ENCODE data around the gene WNT3. TPM values are rescaled to one million over a fixed set of nuclear protein-coding genes. Genes with fewer than 3 reads are reported as not detected.
A peak's percentile ranks its signal among the peaks of the same experiment; 100 is the strongest.

The WNT3 gene
- total RNA-seq, 1 donor from 2014 or later: 3.3 TPM

DNA sequence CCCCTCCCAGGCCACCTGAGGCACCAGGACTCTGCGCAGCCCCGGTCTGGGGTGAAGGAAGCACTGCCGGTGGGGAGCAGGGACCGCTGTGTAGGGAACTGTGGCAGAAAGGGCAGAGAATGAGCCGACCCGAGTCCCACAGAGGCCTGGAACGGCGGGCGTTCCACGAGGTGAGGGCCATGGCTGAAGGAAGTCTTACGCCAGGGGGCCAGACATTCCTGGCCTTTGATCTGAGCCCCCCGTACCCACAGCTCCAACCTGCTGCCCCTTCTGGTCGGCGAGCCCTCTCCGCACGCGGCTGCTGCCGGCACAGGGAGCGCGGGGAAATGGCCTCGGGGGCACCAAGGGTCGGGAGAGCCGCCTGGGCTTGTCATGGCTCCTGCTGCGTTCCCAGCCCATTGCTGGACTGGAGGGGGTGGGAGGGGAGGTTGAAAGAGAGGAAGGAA is 1.4 kb upstream of the WNT3 start:
- H3K36me3 ChIP-seq: no peaks in the 10 kb centered on the region
- DNase-seq (no peak), ATAC-seq (no peak)
- H3K9me3 ChIP-seq: no peaks in the 10 kb centered on the region
- peaks cover 21% of the 10 kb centered on the region for H3K4me1 ChIP-seq
- TF ChIP-seq, protein P1, sequence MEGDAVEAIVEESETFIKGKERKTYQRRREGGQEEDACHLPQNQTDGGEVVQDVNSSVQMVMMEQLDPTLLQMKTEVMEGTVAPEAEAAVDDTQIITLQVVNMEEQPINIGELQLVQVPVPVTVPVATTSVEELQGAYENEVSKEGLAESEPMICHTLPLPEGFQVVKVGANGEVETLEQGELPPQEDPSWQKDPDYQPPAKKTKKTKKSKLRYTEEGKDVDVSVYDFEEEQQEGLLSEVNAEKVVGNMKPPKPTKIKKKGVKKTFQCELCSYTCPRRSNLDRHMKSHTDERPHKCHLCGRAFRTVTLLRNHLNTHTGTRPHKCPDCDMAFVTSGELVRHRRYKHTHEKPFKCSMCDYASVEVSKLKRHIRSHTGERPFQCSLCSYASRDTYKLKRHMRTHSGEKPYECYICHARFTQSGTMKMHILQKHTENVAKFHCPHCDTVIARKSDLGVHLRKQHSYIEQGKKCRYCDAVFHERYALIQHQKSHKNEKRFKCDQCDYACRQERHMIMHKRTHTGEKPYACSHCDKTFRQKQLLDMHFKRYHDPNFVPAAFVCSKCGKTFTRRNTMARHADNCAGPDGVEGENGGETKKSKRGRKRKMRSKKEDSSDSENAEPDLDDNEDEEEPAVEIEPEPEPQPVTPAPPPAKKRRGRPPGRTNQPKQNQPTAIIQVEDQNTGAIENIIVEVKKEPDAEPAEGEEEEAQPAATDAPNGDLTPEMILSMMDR (IDR thresholded peaks at IDR 0.05): no peak
- no peak overlapping the region for H3K4me3 ChIP-seq
- H3K27ac ChIP-seq: no peak overlapping the region
- peaks cover 83% of the 10 kb centered on the region for H3K27me3 ChIP-seq
- intact Hi-C loops (cut with DNase I): no loop called here

DNA sequence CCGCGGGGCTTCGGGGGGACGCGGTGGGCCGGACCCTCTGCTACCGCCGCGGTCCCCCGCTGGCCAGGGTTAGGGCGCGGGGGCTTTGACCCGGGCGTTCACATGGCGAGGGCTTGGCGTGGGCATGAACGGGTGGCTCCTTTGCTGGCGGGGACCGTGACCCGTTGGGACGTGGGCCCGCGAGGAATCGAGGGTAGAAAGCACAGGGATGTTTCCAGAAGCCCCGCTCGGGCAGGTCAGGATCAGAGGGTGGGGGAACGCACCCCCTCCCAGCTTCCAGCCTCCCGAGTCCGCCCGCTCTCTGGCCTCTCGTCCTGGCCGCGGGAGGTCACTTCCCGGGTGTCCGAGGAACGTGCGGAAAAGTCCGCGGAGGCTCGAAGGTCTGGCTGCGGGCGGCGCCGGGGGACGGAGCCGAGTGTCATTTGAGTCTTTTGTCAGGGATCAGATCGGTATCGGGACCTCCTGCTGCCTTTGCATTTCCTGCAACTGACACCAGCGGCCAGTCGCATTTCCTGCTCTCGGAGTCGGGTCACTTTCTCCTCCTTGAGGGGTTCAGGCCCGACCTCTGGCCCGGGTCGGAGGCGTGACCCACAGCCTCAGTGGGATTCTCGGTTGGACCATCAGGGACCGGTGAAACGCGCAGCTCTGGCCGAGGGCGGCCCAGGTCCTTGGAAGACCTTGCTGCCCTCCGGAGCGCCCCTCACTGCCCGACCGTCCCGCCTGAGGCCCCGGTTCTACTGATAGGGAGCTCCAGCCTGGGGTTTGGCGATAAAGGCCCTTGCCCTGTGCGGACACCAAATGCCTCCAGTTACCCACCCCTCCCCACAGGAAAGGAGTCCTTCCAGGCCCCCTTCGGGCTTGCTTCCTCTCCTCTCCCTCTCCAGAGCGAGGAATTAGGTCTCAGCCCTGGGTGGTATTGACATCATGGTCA is 702 bp upstream of the WNT3 start:
- H3K27ac ChIP-seq: no peak overlapping the region
- intact Hi-C loops (cut with DNase I): no loop called here
- ATAC-seq (no peak), DNase-seq (peak; percentile 65)
- TF ChIP-seq, protein P1 (IDR thresholded peaks at IDR 0.05): no peak
- peaks cover 83% of the 10 kb centered on the region for H3K27me3 ChIP-seq
- no peaks in the 10 kb centered on the region for H3K9me3 ChIP-seq
- peak overlapping the region; percentile 34 for H3K4me3 ChIP-seq
- H3K4me1 ChIP-seq: peaks cover 21% of the 10 kb centered on the region
- no peaks in the 10 kb centered on the region for H3K36me3 ChIP-seq

DNA sequence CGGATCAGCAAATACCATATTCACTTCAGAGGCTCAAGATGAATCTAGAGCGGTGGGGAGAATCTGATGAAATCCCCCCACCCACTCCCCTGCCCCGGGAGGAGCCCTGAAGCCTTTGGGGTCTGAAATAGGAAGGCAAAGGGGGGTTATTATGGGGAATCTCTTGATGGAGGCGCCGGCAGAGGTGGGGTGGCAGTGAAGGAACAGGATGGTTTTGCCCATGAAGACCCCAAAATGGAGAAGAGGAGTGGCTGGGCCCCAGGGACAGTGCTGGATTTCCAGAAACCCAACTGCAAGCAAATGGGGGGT is 637 bp downstream of the WNT3 start:
- H3K27ac ChIP-seq: no peak overlapping the region
- ATAC-seq: no peak
- H3K27me3 ChIP-seq: peaks cover 73% of the 10 kb centered on the region

DNA sequence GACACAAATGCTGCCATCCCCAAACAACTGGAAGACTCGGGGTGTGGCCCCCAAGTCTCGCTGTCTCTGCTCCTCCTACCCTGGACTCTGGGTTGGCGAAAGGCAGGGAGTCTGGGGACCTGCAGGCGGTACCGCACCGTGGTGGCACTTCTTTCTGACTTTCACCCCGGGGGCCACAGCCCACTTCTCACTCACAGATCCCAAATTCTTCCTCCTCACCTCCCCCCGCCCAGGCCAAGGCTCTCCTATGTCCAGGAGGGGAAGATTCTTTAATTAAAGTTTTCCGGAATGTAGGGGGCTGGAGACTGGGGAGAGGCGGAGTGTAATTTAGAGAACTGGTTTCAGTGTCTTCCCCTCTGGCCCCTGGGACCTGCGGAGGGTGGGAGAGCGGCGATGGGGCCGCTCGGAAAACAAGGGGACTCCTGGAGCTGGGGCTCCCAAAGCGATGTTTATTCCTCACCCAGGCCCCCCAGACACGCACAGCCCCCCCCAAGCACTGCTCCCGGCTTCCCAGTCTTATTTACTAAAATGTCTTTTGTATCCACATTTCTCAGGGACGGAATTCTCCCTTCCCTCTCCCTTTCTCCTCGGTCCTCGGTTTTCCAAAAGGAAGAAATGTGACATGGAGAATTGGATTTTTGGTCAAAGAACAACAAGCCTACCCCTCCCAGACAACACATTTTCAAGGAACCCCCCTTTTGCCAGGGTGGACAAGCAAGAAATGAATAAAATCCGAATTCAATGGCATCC is 1.2 kb downstream of the WNT3 start:
- peaks cover 72% of the 10 kb centered on the region for H3K27me3 ChIP-seq
- no peak for ATAC-seq
- H3K4me3 ChIP-seq: no peak overlapping the region
- H3K36me3 ChIP-seq: no peaks in the 10 kb centered on the region
- no peak for DNase-seq
- H3K4me1 ChIP-seq: peaks cover 21% of the 10 kb centered on the region
- intact Hi-C loops (cut with DNase I): no loop called here
- no peaks in the 10 kb centered on the region for H3K9me3 ChIP-seq
- H3K27ac ChIP-seq: no peak overlapping the region
- TF ChIP-seq, protein P1 (IDR thresholded peaks at IDR 0.05): no peak

More for the DNA sequence above, 637 bp downstream of the WNT3 start:
- Histone ChIP-seq H3K9me3 (no peaks in the 10 kb centered on the region), H3K4me3 (no peak overlapping the region), H3K4me1 (peaks cover 21% of the 10 kb centered on the region), H3K36me3 (no peaks in the 10 kb centered on the region)
- TF ChIP-seq, protein P1 (IDR thresholded peaks at IDR 0.05): no peak
- no peak for DNase-seq
- intact Hi-C loops (cut with DNase I): no loop called here

DNA sequence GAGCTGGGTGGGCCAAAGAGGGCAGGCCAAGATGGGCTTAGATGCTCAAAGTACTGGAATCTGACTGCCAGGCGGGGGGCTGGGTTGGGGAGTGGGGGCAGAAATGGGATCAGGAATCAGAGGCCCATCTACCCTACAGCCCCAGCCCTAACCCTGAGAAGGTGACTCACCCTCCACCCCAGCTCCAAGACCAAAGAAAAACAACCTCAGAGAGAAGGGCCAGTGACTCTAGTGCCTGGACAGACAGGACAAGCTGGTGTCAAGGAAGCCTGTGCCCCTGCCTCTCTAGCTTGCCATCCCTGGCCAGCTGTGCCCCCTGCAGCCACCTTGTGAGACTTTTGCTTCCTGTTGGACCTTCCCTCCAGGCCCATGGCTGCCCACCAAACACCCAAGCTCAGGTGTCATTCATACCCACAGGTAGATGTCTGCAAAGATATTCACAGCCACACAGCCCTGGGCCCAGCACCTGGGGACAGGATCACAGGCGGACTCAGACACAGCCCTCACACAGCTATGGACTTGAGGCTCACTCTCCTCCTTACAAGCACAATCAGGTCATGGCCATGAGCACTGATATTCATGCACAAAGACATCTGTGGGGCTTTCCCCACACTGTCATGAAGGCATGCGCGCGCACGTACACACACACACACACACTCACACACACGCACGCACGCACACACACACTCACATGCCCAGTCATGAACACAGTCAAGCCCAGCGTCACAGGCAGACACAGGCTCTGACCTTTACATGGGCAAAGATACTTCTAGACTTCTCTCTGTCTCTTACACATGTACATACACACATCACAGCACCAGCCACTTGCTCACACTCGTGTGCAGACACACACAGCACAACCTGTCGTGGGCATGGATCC is 2.8 kb downstream of the WNT3 start:
- Histone ChIP-seq H3K4me3 (no peak overlapping the region), H3K27ac (no peak overlapping the region), H3K9me3 (no peaks in the 10 kb centered on the region), H3K4me1 (peaks cover 21% of the 10 kb centered on the region), H3K27me3 (peaks cover 62% of the 10 kb centered on the region), H3K36me3 (no peaks in the 10 kb centered on the region)
- ATAC-seq (no peak), DNase-seq (no peak)
- intact Hi-C loops (cut with DNase I): no loop called here
- TF ChIP-seq, protein P1 (IDR thresholded peaks at IDR 0.05): no peak
